A673 (cell line): Measurements from ENCODE around the gene SGTA.

Experiments
- CTCF ChIP-seq: fragments of 300-800, 200-600 bp; sonication (generic); conservative IDR thresholded peaks from 2 replicates; pipeline ENCODE4 v1.5.1; 2017; ENCODE audit warnings: low read depth, mild to moderate bottlenecking, antibody characterized with exemption, low read length, moderate library complexity, mixed read lengths
- EZH2 ChIP-seq: fragments of 200-600 bp; sonication (generic); IDR thresholded peaks from 2 replicates; pipeline ENCODE4 v1.6.1; 2017; ENCODE audit warnings: borderline replicate concordance, low read depth, mild to moderate bottlenecking, mixed read lengths, antibody characterized with exemption, low read length; ENCODE audit not compliant: poor library complexity, severe bottlenecking

- TF ChIP-seq CTCF (no peak), EZH2 (no peak)
These were observed 21.3 kb upstream of the SGTA start for GRCh38 chr19:2804156-2805004.
